Fibroblast of villous mesenchyme (primary cell): ENCODE results near the gene SLC8A1. TPM values are rescaled to one million over a fixed set of nuclear protein-coding genes. Genes with fewer than 3 reads are reported as not detected.
A peak's percentile ranks its signal among the peaks of the same experiment; 100 is the strongest.

Source experiments
- DNase-seq: peaks from one replicate; pipeline ENCODE4 v3.0.0-alpha.2; 2010; ENCODE audit warnings: low read depth
- H3K4me3 ChIP-seq: 2 replicates; pipeline ENCODE4 v1.5.1; 2011; ENCODE audit warnings: low read depth, mild to moderate bottlenecking, low read length
- CTCF ChIP-seq: IDR thresholded peaks from 2 replicates; pipeline ENCODE4 v1.5.1; 2012; ENCODE audit warnings: low read depth, mild to moderate bottlenecking, low read length; ENCODE audit not compliant: insufficient read depth
- total RNA-seq: library from RNA; depleted of rRNA; stranded (reverse); fragments of >200 nt; gene quantifications from 2 replicates; pipeline ENCODE4 v1.2.3, GENCODE V29; 2012

SLC8A1 gene
- total RNA-seq, 1 donor, result 98.9 TPM

GRCh38 chr2:40202798-40203400 is 249.0 kb downstream of the SLC8A1 start:
- TF ChIP-seq CTCF, result no peak
- no peak overlapping the region for H3K4me3 ChIP-seq
- DNase-seq, result peak; percentile 51

GRCh38 chr2:40201425-40201824 is 250.5 kb downstream of the SLC8A1 start:
- DNase-seq, result no peak
- no peak for TF ChIP-seq CTCF
- H3K4me3 ChIP-seq, result no peak overlapping the region

GRCh38 chr2:40200366-40200915 is 251.4 kb downstream of the SLC8A1 start:
- no peak for TF ChIP-seq CTCF
- DNase-seq, result no peak
- no peak overlapping the region for H3K4me3 ChIP-seq

GRCh38 chr2:40199771-40200170 is 252.1 kb downstream of the SLC8A1 start:
- DNase-seq, result peak; percentile 42
- no peak overlapping the region for H3K4me3 ChIP-seq
- TF ChIP-seq CTCF, result no peak

DNA sequence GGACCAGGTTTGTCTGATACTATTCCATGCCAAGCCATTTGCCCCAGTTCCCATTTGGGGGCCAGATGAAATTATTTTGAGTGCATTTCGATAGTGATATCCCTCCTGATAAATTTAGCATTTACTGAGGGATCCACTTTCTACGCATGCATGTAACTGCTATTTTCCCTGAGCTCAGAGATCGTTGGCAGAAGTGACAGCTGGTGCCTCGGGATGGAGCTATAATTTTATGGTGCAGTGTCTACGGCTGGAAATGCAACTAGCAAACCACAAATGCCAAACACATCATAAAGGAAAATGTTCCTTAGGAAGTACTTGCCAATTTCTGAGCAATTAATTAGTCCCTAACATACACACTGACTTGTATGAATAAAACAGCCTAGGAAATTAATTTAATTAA is 254.8 kb downstream of the SLC8A1 start:
- DNase-seq, result no peak
- no peak overlapping the region for H3K4me3 ChIP-seq
- TF ChIP-seq CTCF, result no peak

DNA sequence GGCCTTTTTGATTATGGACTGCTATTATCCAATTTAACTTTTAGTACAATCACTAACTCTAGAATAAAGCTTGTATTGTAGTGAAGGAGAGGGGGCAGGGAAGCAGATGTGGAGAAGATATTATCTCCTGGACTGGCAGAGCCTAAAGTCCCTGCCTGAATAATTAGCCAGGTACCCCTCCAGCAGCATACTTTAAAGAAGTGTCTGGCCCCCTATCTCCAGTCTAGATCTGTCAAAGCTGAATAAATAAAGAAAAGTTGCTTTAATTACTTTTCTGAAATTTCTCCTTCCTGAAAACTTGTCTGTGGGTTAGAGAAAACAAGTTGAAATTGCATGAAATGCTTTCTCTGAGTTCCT is 258.2 kb downstream of the SLC8A1 start:
- no peak overlapping the region for H3K4me3 ChIP-seq
- no peak for DNase-seq

More for the DNA sequence above, 258.2 kb downstream of the SLC8A1 start:
- TF ChIP-seq CTCF, result no peak
